SK-N-SH (cell line): ENCODE measurements around the gene SAYSD1. TPM values are rescaled to one million over a fixed set of nuclear protein-coding genes. Genes with fewer than 3 reads are reported as not detected.

Experiments
- CTCF ChIA-PET: fragments of 300-600, 350-600 bp; formaldehyde crosslinking; extraction: SDS; loops from one replicate; lab custom pipeline; 2021; lab: Yijun Ruan, JAX
- POLR2A ChIA-PET: fragments of 350-600 bp; sonication (Branson Sonifier 250); formaldehyde crosslinking; extraction: SDS; loops from one replicate; lab custom pipeline; 2020; ENCODE audit warnings: antibody characterized with exemption, inconsistent platforms; lab: Yijun Ruan, JAX
- DNase-seq: peaks from one replicate; pipeline ENCODE4 v3.0.0; 2012
- H2AFZ ChIP-seq: fragments of 200-600 bp; sonication (generic); 2 replicates; pipeline ENCODE4 v1.8.1; 2016; ENCODE audit warnings: antibody characterized with exemption, mild to moderate bottlenecking, low read depth
- H3F3A ChIP-seq: fragments of 200-600 bp; sonication (generic); replicated peaks from 2 replicates; pipeline ENCODE3; 2016; ENCODE audit warnings: antibody characterized with exemption, mild to moderate bottlenecking; ENCODE audit not compliant: insufficient read depth
- H3K27ac ChIP-seq, 2 experiments: fragments of 200-500 bp in 1 of 2; fragments of 200-600 bp in 1 of 2; sonication (Bioruptor generic) in 1 of 2; sonication (generic), shearing (Covaris generic) in 1 of 2; 2 replicates each; pipeline versions ENCODE4 v1.5.1 to v1.6.1; 2014 to 2016; ENCODE audit warnings: low read depth in 2 of 2, inconsistent platforms in 1 of 2, low read length in 1 of 2, mild to moderate bottlenecking in 1 of 2, mixed read lengths in 1 of 2
- H3K27me3 ChIP-seq: fragments of 200-600 bp; sonication (generic), shearing (Covaris generic); 2 replicates; pipeline ENCODE4 v1.6.1; 2016; ENCODE audit warnings: mixed run types; ENCODE audit not compliant: insufficient read depth
- H3K36me3 ChIP-seq, 2 experiments: fragments of 200-500 bp in 1 of 2; fragments of 200-600 bp in 1 of 2; sonication (Bioruptor generic) in 1 of 2; sonication (generic) in 1 of 2; replicated peaks in 1 of 2; 2 replicates each; pipeline versions ENCODE3 to v1.5.1; 2014 to 2016; ENCODE audit warnings: low read length in 1 of 2, mild to moderate bottlenecking in 1 of 2; ENCODE audit not compliant: insufficient read depth in 2 of 2, control insufficient read depth in 1 of 2
- H3K4me1 ChIP-seq, 2 experiments: fragments of 200-500 bp in 1 of 2; fragments of 200-600 bp in 1 of 2; sonication (Bioruptor generic) in 1 of 2; sonication (generic), shearing (Covaris generic) in 1 of 2; 2 replicates each; pipeline versions ENCODE4 v1.5.1 to v1.6.1; 2014 to 2016; ENCODE audit warnings: low read depth in 1 of 2, low read length in 1 of 2, mixed run types in 1 of 2; ENCODE audit not compliant: insufficient read depth in 2 of 2, control insufficient read depth in 1 of 2
- H3K4me2 ChIP-seq: fragments of 200-600 bp; sonication (generic), shearing (Covaris generic); 2 replicates; pipeline ENCODE4 v1.6.1; 2017; ENCODE audit warnings: mixed run types
- H3K4me3 ChIP-seq, 2 experiments: fragments of 200-500 bp in 1 of 2; fragments of 200-600 bp in 1 of 2; sonication (Bioruptor generic) in 1 of 2; sonication (generic), shearing (Covaris generic) in 1 of 2; 2 replicates each; pipeline versions ENCODE4 v1.5.1 to v1.8.1; 2014 to 2016; ENCODE audit warnings: low read depth in 2 of 2, inconsistent platforms in 1 of 2, low read length in 1 of 2, mild to moderate bottlenecking in 1 of 2, mixed read lengths in 1 of 2, moderate library complexity in 1 of 2
- H3K79me2 ChIP-seq: fragments of 200-600 bp; sonication (generic); 2 replicates; pipeline ENCODE4 v1.8.1; 2017; ENCODE audit warnings: mild to moderate bottlenecking; ENCODE audit not compliant: insufficient read depth
- H3K9ac ChIP-seq: fragments of 200-600 bp; sonication (generic); 2 replicates; pipeline ENCODE4 v1.6.1; 2017; ENCODE audit warnings: mixed run types
- H3K9me2 ChIP-seq: fragments of 200-600 bp; sonication (generic); 2 replicates; pipeline ENCODE4 v1.6.1; 2017; ENCODE audit warnings: mixed run types
- H3K9me3 ChIP-seq: fragments of 200-600 bp; sonication (generic); 2 replicates; pipeline ENCODE4 v1.6.1; 2017; ENCODE audit warnings: mixed run types, mild to moderate bottlenecking, moderate library complexity
- H4K20me1 ChIP-seq: fragments of 200-600 bp; sonication (generic); 2 replicates; pipeline ENCODE4 v1.6.1; 2017; ENCODE audit warnings: mild to moderate bottlenecking, mixed run types; ENCODE audit not compliant: insufficient read depth
- CHD2 ChIP-seq: fragments of 150-350 bp; IDR thresholded peaks from 2 replicates; pipeline ENCODE4 v1.6.1; 2018; ENCODE audit warnings: low read length; ENCODE audit not compliant: partially characterized antibody
- FOSL2 ChIP-seq: IDR thresholded peaks from 2 replicates; pipeline ENCODE4 v1.4.0; 2012; ENCODE audit warnings: low read depth, mild to moderate bottlenecking, moderate library complexity, borderline replicate concordance
- MAX ChIP-seq: IDR thresholded peaks from 2 replicates; pipeline ENCODE4 v1.4.0; 2012; ENCODE audit warnings: low read depth
- MEF2A ChIP-seq: IDR thresholded peaks from 2 replicates; pipeline ENCODE4 v1.4.0; 2012; ENCODE audit warnings: low read depth, borderline replicate concordance
- NFIC ChIP-seq: IDR thresholded peaks from 2 replicates; pipeline ENCODE4 v1.4.0; 2012; ENCODE audit warnings: borderline replicate concordance
- PBX3 ChIP-seq: IDR thresholded peaks from 2 replicates; pipeline ENCODE4; 2012
- POLR2AphosphoS5 ChIP-seq: IDR thresholded peaks from 2 replicates; pipeline ENCODE4 v1.6.1; 2012; ENCODE audit warnings: low read depth, low read length
- RCOR1 ChIP-seq: fragments of 150-350 bp; IDR thresholded peaks from 2 replicates; pipeline ENCODE4 v1.6.1; 2017; ENCODE audit warnings: antibody characterized with exemption, low read length
- SMC3 ChIP-seq: IDR thresholded peaks from 2 replicates; pipeline ENCODE4 v1.6.1; 2012; ENCODE audit warnings: low read depth, low read length, improper control_type of control experiment
- TAF1 ChIP-seq: IDR thresholded peaks from 2 replicates; pipeline ENCODE4 v1.6.1; 2012; ENCODE audit warnings: low read depth, mild to moderate bottlenecking, low read length, moderate library complexity, borderline replicate concordance
- TCF12 ChIP-seq: IDR thresholded peaks from 2 replicates; pipeline ENCODE4 v1.4.0; 2012
- USF1 ChIP-seq: IDR thresholded peaks from 2 replicates; pipeline ENCODE4 v1.4.0; 2012; ENCODE audit warnings: low read depth, borderline replicate concordance
- YY1 ChIP-seq: IDR thresholded peaks from 2 replicates; pipeline ENCODE4 v1.4.0; 2012; ENCODE audit warnings: low read depth, mild to moderate bottlenecking
- WGBS: methylation state at CpG from one replicate; pipeline ENCODE4 v1.1.6; 2017; ENCODE audit warnings: low lambda C conversion rate; 5-methylcytosine and 5-hydroxymethylcytosine counted together
- polyA plus RNA-seq, 3 experiments: library from polyadenylated mRNA; depleted of rRNA; stranded (reverse); fragments of >200 nt; gene quantifications; 2 replicates each; pipeline ENCODE4 v1.2.3, GENCODE V29; 2012
- TF ChIP-seq, protein P1 (sequence below): fragments of 150-350 bp; IDR thresholded peaks from 2 replicates; pipeline ENCODE4 v1.6.1; 2017; ENCODE audit warnings: antibody characterized with exemption, low read length, low read depth, borderline replicate concordance
- TF ChIP-seq, protein P2 (sequence below): fragments of 200-600 bp; sonication (generic); IDR thresholded peaks from 2 replicates; pipeline ENCODE4 v1.6.1; 2017; ENCODE audit warnings: antibody characterized with exemption, mild to moderate bottlenecking, moderate library complexity

Gene SAYSD1
- polyA plus RNA-seq, 1 of the 3 experiments (the other 2 are of a cell fraction): 6.1 TPM

DNA sequence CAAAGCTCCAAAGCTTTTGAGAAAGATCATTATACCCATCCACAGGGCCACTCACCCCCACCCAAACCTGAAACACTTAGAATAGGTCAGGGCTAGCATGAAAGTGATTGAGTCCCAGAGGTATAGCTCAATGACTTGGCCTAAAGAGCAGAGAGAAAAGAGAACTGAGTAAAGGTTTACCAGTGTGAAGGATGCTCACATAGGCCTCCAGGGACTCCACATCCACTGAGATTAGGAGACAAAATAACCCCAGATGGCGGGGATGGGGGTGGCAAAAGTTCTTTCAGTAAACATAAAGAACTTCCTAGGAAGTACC, 12.2 kb downstream of the SAYSD1 start:
- no peak overlapping the region for H3K27ac ChIP-seq
- H3K79me2 ChIP-seq: no peaks in the 10 kb centered on the region
- no peak overlapping the region for H3K9ac ChIP-seq
- no peaks in the 10 kb centered on the region for H3K27me3 ChIP-seq
- no peak overlapping the region for H3K4me3 ChIP-seq
- H2AFZ ChIP-seq: no peak overlapping the region
- POLR2A ChIA-PET: interaction anchor here (1.1 kb wide), 1 partner anchor 14 kb away, joined by 3 read pairs; no protein-coding TSS in a partner anchor
- no peak for TF ChIP-seq CHD2
- no peak for TF ChIP-seq RCOR1
- no peak for TF ChIP-seq FOSL2
- TF ChIP-seq YY1: no peak
- no peak for TF ChIP-seq SMC3
- no peak for TF ChIP-seq PBX3
- TF ChIP-seq TCF12: no peak
- no peak for TF ChIP-seq MEF2A
- TF ChIP-seq POLR2AphosphoS5: no peak
- TF ChIP-seq TAF1: no peak
- no peak for TF ChIP-seq USF1
- TF ChIP-seq, protein P1, sequence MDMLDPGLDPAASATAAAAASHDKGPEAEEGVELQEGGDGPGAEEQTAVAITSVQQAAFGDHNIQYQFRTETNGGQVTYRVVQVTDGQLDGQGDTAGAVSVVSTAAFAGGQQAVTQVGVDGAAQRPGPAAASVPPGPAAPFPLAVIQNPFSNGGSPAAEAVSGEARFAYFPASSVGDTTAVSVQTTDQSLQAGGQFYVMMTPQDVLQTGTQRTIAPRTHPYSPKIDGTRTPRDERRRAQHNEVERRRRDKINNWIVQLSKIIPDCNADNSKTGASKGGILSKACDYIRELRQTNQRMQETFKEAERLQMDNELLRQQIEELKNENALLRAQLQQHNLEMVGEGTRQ: no peak
- TF ChIP-seq MAX: no peak
- TF ChIP-seq NFIC: no peak
- TF ChIP-seq, protein P2, sequence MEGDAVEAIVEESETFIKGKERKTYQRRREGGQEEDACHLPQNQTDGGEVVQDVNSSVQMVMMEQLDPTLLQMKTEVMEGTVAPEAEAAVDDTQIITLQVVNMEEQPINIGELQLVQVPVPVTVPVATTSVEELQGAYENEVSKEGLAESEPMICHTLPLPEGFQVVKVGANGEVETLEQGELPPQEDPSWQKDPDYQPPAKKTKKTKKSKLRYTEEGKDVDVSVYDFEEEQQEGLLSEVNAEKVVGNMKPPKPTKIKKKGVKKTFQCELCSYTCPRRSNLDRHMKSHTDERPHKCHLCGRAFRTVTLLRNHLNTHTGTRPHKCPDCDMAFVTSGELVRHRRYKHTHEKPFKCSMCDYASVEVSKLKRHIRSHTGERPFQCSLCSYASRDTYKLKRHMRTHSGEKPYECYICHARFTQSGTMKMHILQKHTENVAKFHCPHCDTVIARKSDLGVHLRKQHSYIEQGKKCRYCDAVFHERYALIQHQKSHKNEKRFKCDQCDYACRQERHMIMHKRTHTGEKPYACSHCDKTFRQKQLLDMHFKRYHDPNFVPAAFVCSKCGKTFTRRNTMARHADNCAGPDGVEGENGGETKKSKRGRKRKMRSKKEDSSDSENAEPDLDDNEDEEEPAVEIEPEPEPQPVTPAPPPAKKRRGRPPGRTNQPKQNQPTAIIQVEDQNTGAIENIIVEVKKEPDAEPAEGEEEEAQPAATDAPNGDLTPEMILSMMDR: no peak
- TF ChIP-seq, all 33 proteins: peak for 0
- 76% methylated on average over 1 of the region's 1 CpG for WGBS
- Histone ChIP-seq H3K4me2 (no peak overlapping the region), H4K20me1 (no peaks in the 10 kb centered on the region), H3K4me1 (peaks cover 0 to 2% of the 10 kb centered on the region in 2 experiments; a peak in 1 of 4 replicates), H3K9me2 (no peaks in the 10 kb centered on the region), H3K36me3 (peaks cover 0 to 11% of the 10 kb centered on the region in 2 experiments), H3K9me3 (no peaks in the 10 kb centered on the region), H3F3A (no peaks in the 10 kb centered on the region)
- no peak for DNase-seq
- CTCF ChIA-PET: interaction anchor here (1.0 to 2.6 kb wide), 5 partner anchors 11 to 130 kb away, joined by 3 to 8 read pairs (median 5); no protein-coding TSS in a partner anchor
